ENCODE results near the gene MPP3. TPM values are rescaled to one million over a fixed set of nuclear protein-coding genes. Genes with fewer than 3 reads are reported as not detected.

The MPP3 gene
- total RNA-seq, 1 experiment from 2014 or later, result 6.9 TPM

DNA sequence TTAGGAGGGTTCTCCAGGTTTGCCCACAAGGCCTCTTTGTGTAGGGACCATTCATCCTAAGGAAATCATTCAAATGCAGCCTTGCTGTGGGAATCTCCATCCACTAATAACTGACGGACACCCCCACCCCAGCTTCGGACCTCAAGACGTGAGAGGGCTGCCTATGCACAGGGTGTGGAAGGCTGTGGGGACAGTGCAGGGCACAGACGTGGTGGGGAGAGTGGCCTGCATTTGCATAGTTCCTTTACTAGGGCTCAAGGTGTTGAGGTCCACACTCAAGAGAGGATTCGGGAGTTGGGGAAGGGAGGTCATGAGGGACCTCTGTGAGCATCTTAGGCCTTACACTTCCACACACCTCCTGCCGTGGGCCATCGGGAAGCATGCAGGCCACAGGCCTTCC is 64.0 kb downstream of the MPP3 start:
- no peak overlapping the region for H2BK5ac ChIP-seq (ENCODE audit: insufficient read length, low read length)
- H3K27me3 ChIP-seq (ENCODE audit: insufficient read depth, low read length), result no peaks in the 10 kb centered on the region
- Mint-ChIP-seq H3K27ac (0 out of 7 replicates have a peak overlapping the region, but pooled peaks of 1 of the 3 experiments have one; percentile 28), H3K9me3 (no peaks in the 10 kb centered on the region), H3K36me3 (ENCODE audit: insufficient read depth in 1 of 3, low read depth in 3 of 3) (peaks cover 4 to 50% (median 45%) of the 10 kb centered on the region in 3 experiments), H3K4me3 (no peak overlapping the region), H3K4me1 (peaks cover 3 to 4% of the 10 kb centered on the region in 2 experiments), H3K27me3 (ENCODE audit: low read depth) (no peaks in the 10 kb centered on the region)
- H4K8ac ChIP-seq (replicated peaks; ENCODE audit: insufficient read length, low read depth, low read length), result no peak overlapping the region
- H2BK15ac ChIP-seq (ENCODE audit: low read depth, low read length), result no peak overlapping the region
- no peak overlapping the region for H2BK120ac ChIP-seq (ENCODE audit: low read depth, low read length, poor library complexity, severe bottlenecking)
- no peak for DNase-seq
- WGBS (ENCODE audit: extremely low coverage, insufficient read length, low lambda C conversion rate), result no CpG with 5 or more reads among the region's 7 CpGs
- no peak overlapping the region for H4K5ac ChIP-seq (ENCODE audit: insufficient read length, low read depth, low read length)
- H3K9me3 ChIP-seq (ENCODE audit: control insufficient read depth, low read depth, low read length), result no peaks in the 10 kb centered on the region
- no peaks in the 10 kb centered on the region for H3K79me2 ChIP-seq (ENCODE audit: insufficient read depth, low read length)
- no peak overlapping the region for H3K56ac ChIP-seq (ENCODE audit: insufficient read length, low read depth, low read length)
- no peaks in the 10 kb centered on the region for H4K20me1 ChIP-seq (ENCODE audit: control insufficient read depth, insufficient read depth, insufficient read length)
- H3K18ac ChIP-seq (ENCODE audit: insufficient read length, low read depth, low read length), result no peak overlapping the region
- H2AFZ ChIP-seq (ENCODE audit: low read length), result no peak overlapping the region
- H3T11ph ChIP-seq (ENCODE audit: low read length), result no peak overlapping the region
- H3K79me1 ChIP-seq (ENCODE audit: insufficient read depth, low read depth, low read length, poor library complexity, severe bottlenecking), result no peaks in the 10 kb centered on the region
- no peak overlapping the region for H3K14ac ChIP-seq (ENCODE audit: insufficient read depth, low read length)
- no peak overlapping the region for H2BK20ac ChIP-seq (ENCODE audit: low read depth, low read length, poor library complexity, severe bottlenecking)
- H3K4me1 ChIP-seq (ENCODE audit: insufficient read depth, low read length), result no peaks in the 10 kb centered on the region
- H3K23me2 ChIP-seq (ENCODE audit: insufficient read length, low read depth, low read length, poor library complexity, severe bottlenecking), result no peaks in the 10 kb centered on the region
- no peak overlapping the region for H3K27ac ChIP-seq (ENCODE audit: insufficient read length, low read depth, low read length)
- no peak overlapping the region for H2AK5ac ChIP-seq (ENCODE audit: insufficient read length, low read length)
- no peak overlapping the region for H2BK12ac ChIP-seq (ENCODE audit: insufficient read length, low read depth, low read length)
- TF ChIP-seq, protein P1, sequence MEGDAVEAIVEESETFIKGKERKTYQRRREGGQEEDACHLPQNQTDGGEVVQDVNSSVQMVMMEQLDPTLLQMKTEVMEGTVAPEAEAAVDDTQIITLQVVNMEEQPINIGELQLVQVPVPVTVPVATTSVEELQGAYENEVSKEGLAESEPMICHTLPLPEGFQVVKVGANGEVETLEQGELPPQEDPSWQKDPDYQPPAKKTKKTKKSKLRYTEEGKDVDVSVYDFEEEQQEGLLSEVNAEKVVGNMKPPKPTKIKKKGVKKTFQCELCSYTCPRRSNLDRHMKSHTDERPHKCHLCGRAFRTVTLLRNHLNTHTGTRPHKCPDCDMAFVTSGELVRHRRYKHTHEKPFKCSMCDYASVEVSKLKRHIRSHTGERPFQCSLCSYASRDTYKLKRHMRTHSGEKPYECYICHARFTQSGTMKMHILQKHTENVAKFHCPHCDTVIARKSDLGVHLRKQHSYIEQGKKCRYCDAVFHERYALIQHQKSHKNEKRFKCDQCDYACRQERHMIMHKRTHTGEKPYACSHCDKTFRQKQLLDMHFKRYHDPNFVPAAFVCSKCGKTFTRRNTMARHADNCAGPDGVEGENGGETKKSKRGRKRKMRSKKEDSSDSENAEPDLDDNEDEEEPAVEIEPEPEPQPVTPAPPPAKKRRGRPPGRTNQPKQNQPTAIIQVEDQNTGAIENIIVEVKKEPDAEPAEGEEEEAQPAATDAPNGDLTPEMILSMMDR (conservative IDR thresholded peaks at IDR 0.05), result no peak
- no peak overlapping the region for H3K4ac ChIP-seq (ENCODE audit: low read depth, low read length)
- H3K23ac ChIP-seq (ENCODE audit: insufficient read length, low read depth, low read length), result no peak overlapping the region
- H4K91ac ChIP-seq (ENCODE audit: insufficient read length, low read depth, low read length), result no peak overlapping the region
- H3K4me2 ChIP-seq (ENCODE audit: insufficient read depth, insufficient read length, low read length), result no peak overlapping the region
- H3K9ac ChIP-seq (ENCODE audit: extremely low read depth, insufficient read length, low read length), result no peak overlapping the region

Data from H9 (cell line).